NCI-H748 (cell line): ENCODE measurements around the gene PLAAT5.
A peak's percentile ranks its signal among the peaks of the same experiment; 100 is the strongest.

Source experiments
- DNase-seq: peaks from one replicate; lab custom pipeline; 2025; ENCODE audit not compliant: unreplicated experiment; lab: John Stamatoyannopoulos, UW

Gene PLAAT5

GRCh38 chr11:63516109-63516508, 25.1 kb upstream of the PLAAT5 start:
- no peak for DNase-seq

- no peak for DNase-seq
Measured at GRCh38 chr11:63512816-63513215, 21.8 kb upstream of the PLAAT5 start.

- DNase-seq: no peak
Measured at GRCh38 chr11:63511048-63511748, 20.2 kb upstream of the PLAAT5 start.

GRCh38 chr11:63510360-63511047, 19.5 kb upstream of the PLAAT5 start:
- no peak for DNase-seq

- no peak for DNase-seq
Measured at GRCh38 chr11:63508745-63509144, 17.8 kb upstream of the PLAAT5 start.

- peak; percentile 22 for DNase-seq
Measured at GRCh38 chr11:63508009-63508408, 17.0 kb upstream of the PLAAT5 start.

GRCh38 chr11:63507511-63507910, 16.5 kb upstream of the PLAAT5 start:
- DNase-seq: no peak

GRCh38 chr11:63506876-63507275, 15.9 kb upstream of the PLAAT5 start:
- DNase-seq: no peak

GRCh38 chr11:63505857-63506528, 15.0 kb upstream of the PLAAT5 start, which contains the start of gene LGALS12:
Gene LGALS12 (plus strand): TSS chr11:63506084. CDS start chr11:63506459, 375 bp downstream.
- no peak for DNase-seq

GRCh38 chr11:63504933-63505586, 14.1 kb upstream of the PLAAT5 start:
- no peak for DNase-seq

- no peak for DNase-seq
Measured at GRCh38 chr11:63504054-63504453, 13.1 kb upstream of the PLAAT5 start.

GRCh38 chr11:63503492-63503891, 12.5 kb upstream of the PLAAT5 start:
- no peak for DNase-seq

GRCh38 chr11:63502252-63502820, 11.4 kb upstream of the PLAAT5 start:
- no peak for DNase-seq

- DNase-seq: no peak
Measured at GRCh38 chr11:63501236-63501635, 10.3 kb upstream of the PLAAT5 start.

- no peak for DNase-seq
Measured at GRCh38 chr11:63499874-63500273, 8.9 kb upstream of the PLAAT5 start.

GRCh38 chr11:63494975-63495374, 4.0 kb upstream of the PLAAT5 start:
- no peak for DNase-seq

GRCh38 chr11:63493127-63493526, 2.2 kb upstream of the PLAAT5 start:
- no peak for DNase-seq

- DNase-seq: no peak
Measured at GRCh38 chr11:63492441-63492840, 1.5 kb upstream of the PLAAT5 start.

GRCh38 chr11:63491636-63492372, 837 bp upstream of the PLAAT5 start:
- DNase-seq: no peak

- DNase-seq: no peak
Measured at GRCh38 chr11:63491240-63491587, 247 bp upstream of the PLAAT5 start.

GRCh38 chr11:63489879-63490278, 1.1 kb downstream of the PLAAT5 start:
- DNase-seq: no peak
